A549 (cell line): ENCODE results near the gene MGRN1. TPM values are rescaled to one million over a fixed set of nuclear protein-coding genes. Genes with fewer than 3 reads are reported as not detected.
A peak's percentile ranks its signal among the peaks of the same experiment; 100 is the strongest.

Experiments
- ATAC-seq, 2 experiments: fragments of 200-7000 bp in 1 of 2; fragments of >200 bp in 1 of 2; cut with Nextera tagmentation in 1 of 2; cut with Tn5 transposase in 1 of 2; 3 replicates each; pipeline versions ENCODE4 v1.8.0 to v1.9.1; 2018 to 2020; ENCODE audit warnings: mild to moderate bottlenecking in 1 of 2, moderate library complexity in 1 of 2
- CTCF ChIA-PET: fragments of 300-600 bp; sonication (Branson Sonifier 250); formaldehyde crosslinking; extraction: SDS; loops from one replicate; lab custom pipeline; 2021; ENCODE audit warnings: antibody characterized with exemption, inconsistent platforms; lab: Yijun Ruan, JAX
- POLR2A ChIA-PET: fragments of 350-600 bp; formaldehyde crosslinking; extraction: SDS; loops from one replicate; lab custom pipeline; 2021; ENCODE audit warnings: antibody characterized with exemption, inconsistent platforms; lab: Yijun Ruan, JAX
- DNase-seq, 2 experiments: peaks; one replicate each; pipeline versions ENCODE4 v3.0.0 to v3.0.0-alpha.2; 2011 to 2016; ENCODE audit warnings: low read depth in 1 of 2, low spot score in 1 of 2
- FAIRE-seq: peaks from 2 replicates; lab custom pipeline; 2011; peaks lifted over from hg19 to GRCh38; lab: Jason Lieb, UNC
- H3K27ac ChIP-seq, 2 experiments: fragments of >200 bp; sonication (Bioruptor Twin); formaldehyde crosslinking; 3 replicates each; pipeline ENCODE4 v1.5.1; 2016 to 2017
- H3K4me1 ChIP-seq: fragments of >200 bp; sonication (Bioruptor Twin); formaldehyde crosslinking; 3 replicates; pipeline ENCODE4 v1.6.1; 2016
- H3K4me2 ChIP-seq: fragments of >200 bp; sonication (Bioruptor Twin); formaldehyde crosslinking; 3 replicates; pipeline ENCODE4 v1.6.1; 2016
- H3K4me3 ChIP-seq: fragments of >200 bp; sonication (Bioruptor Twin); formaldehyde crosslinking; 3 replicates; pipeline ENCODE4 v1.5.1; 2016
- H3K9me3 ChIP-seq: fragments of >200 bp; sonication (Bioruptor Twin); formaldehyde crosslinking; 3 replicates; pipeline ENCODE4 v1.6.1; 2016
- CBX2 ChIP-seq: fragments of 200-600 bp; sonication (generic); IDR thresholded peaks from 2 replicates; pipeline ENCODE4 v1.6.1; 2016; ENCODE audit warnings: low read depth, mild to moderate bottlenecking, borderline replicate concordance
- CEBPB ChIP-seq, 2 experiments: fragments of >200 bp in 1 of 2; sonication (Bioruptor Twin) in 1 of 2; formaldehyde crosslinking in 1 of 2; IDR thresholded peaks; 2 replicates each; pipeline ENCODE4 v1.6.1; 2012 to 2016
- CHD4 ChIP-seq: fragments of 200-600 bp; sonication (generic); IDR thresholded peaks from 2 replicates; pipeline ENCODE4 v1.6.1; 2016; ENCODE audit warnings: antibody characterized with exemption, mild to moderate bottlenecking, borderline replicate concordance
- E2F6 ChIP-seq: IDR thresholded peaks from 2 replicates; pipeline ENCODE4 v1.6.1; 2012; ENCODE audit warnings: low read depth, borderline replicate concordance
- EHMT2 ChIP-seq: fragments of 200-600 bp; sonication (generic); IDR thresholded peaks from 2 replicates; pipeline ENCODE4 v1.6.1; 2016; ENCODE audit warnings: antibody characterized with exemption, low read depth, mild to moderate bottlenecking, moderate library complexity
- EP300 ChIP-seq, 2 experiments: fragments of >200 bp; sonication (Bioruptor Twin); formaldehyde crosslinking; IDR thresholded peaks; 2 replicates in 1 of 2; 3 replicates in 1 of 2; pipeline ENCODE4 v1.6.1; 2016 to 2017
- FOXS1 ChIP-seq: fragments of 250-450 bp; sonication (Bioruptor Pico); IDR thresholded peaks from 2 replicates; pipeline ENCODE4 v1.5.0; 2020; ENCODE audit warnings: mild to moderate bottlenecking, moderate library complexity
- GATA3 ChIP-seq: IDR thresholded peaks from 2 replicates; pipeline ENCODE4 v1.6.1; 2012; ENCODE audit warnings: borderline replicate concordance
- HMGXB4 ChIP-seq: fragments of 250-450 bp; sonication (Bioruptor Pico); IDR thresholded peaks from 2 replicates; pipeline ENCODE4 v1.5.0; 2021; ENCODE audit warnings: mild to moderate bottlenecking, moderate library complexity, borderline replicate concordance
- HOXA7 ChIP-seq: fragments of 250-450 bp; sonication (Bioruptor Pico); IDR thresholded peaks from 2 replicates; pipeline ENCODE4 v1.5.0; 2020; ENCODE audit warnings: mild to moderate bottlenecking, moderate library complexity
- HOXB13 ChIP-seq: fragments of 250-450 bp; sonication (Bioruptor Pico); IDR thresholded peaks from 2 replicates; pipeline ENCODE4 v1.5.0; 2020; ENCODE audit warnings: low read depth, mild to moderate bottlenecking, moderate library complexity
- JUN ChIP-seq, 2 experiments: fragments of >200 bp; sonication (Bioruptor Twin); formaldehyde crosslinking; IDR thresholded peaks; 2 replicates in 1 of 2; 3 replicates in 1 of 2; pipeline ENCODE4 v1.6.1; 2016 to 2017
- KDM1A ChIP-seq: fragments of 200-600 bp; sonication (generic); IDR thresholded peaks from 2 replicates; pipeline ENCODE4 v1.6.1; 2016; ENCODE audit warnings: low read depth, mild to moderate bottlenecking
- KDM5A ChIP-seq: fragments of 200-600 bp; sonication (generic); IDR thresholded peaks from 2 replicates; pipeline ENCODE4 v1.6.1; 2016; ENCODE audit warnings: antibody characterized with exemption, mild to moderate bottlenecking
- MYC ChIP-seq: IDR thresholded peaks from 2 replicates; pipeline ENCODE4 v1.6.1; 2012; ENCODE audit warnings: mild to moderate bottlenecking, inconsistent platforms, low read length, improper control_type of control experiment, borderline replicate concordance
- NPAS2 ChIP-seq: fragments of 250-450 bp; sonication (Bioruptor Pico); IDR thresholded peaks from 2 replicates; pipeline ENCODE4 v1.8.0; 2022; ENCODE audit warnings: mild to moderate bottlenecking, moderate library complexity, borderline replicate concordance
- POLR2A ChIP-seq: IDR thresholded peaks from 2 replicates; pipeline ENCODE4 v1.6.1; 2012; ENCODE audit warnings: mild to moderate bottlenecking, low read length
- POLR2AphosphoS2 ChIP-seq: conservative IDR thresholded peaks from 2 replicates; pipeline ENCODE4 v1.6.1; 2012; ENCODE audit warnings: low read length, improper control_type of control experiment, inconsistent platforms
- RCOR1 ChIP-seq: fragments of 150-350 bp; IDR thresholded peaks from 2 replicates; pipeline ENCODE4 v1.6.1; 2014; ENCODE audit warnings: antibody characterized with exemption, low read length, low read depth
- RNF2 ChIP-seq: fragments of 200-600 bp; sonication (generic); IDR thresholded peaks from 2 replicates; pipeline ENCODE4 v1.6.1; 2016; ENCODE audit warnings: low read depth, mild to moderate bottlenecking, antibody characterized with exemption, moderate library complexity, borderline replicate concordance
- SMC3 ChIP-seq: fragments of >200 bp; sonication (Bioruptor Twin); formaldehyde crosslinking; IDR thresholded peaks from 3 replicates; pipeline ENCODE4 v1.6.1; 2018; ENCODE audit warnings: inconsistent platforms
- TFCP2L1 ChIP-seq: fragments of 250-450 bp; sonication (Bioruptor Pico); IDR thresholded peaks from 2 replicates; pipeline ENCODE4 v1.5.0; 2021; ENCODE audit warnings: mild to moderate bottlenecking
- TP53 ChIP-seq: fragments of 250-450 bp; sonication (Bioruptor Pico); IDR thresholded peaks from 2 replicates; pipeline ENCODE4 v1.5.0; 2021; ENCODE audit warnings: mild to moderate bottlenecking, moderate library complexity
- ZNF302 ChIP-seq: fragments of 250-450 bp; sonication (Bioruptor Pico); IDR thresholded peaks from 2 replicates; pipeline ENCODE4 v1.9.0; 2021; ENCODE audit warnings: inconsistent platforms, mild to moderate bottlenecking, moderate library complexity
- ZSCAN20 ChIP-seq: fragments of 250-450 bp; sonication (Bioruptor Pico); IDR thresholded peaks from 2 replicates; pipeline ENCODE4 v1.8.0; 2022; ENCODE audit warnings: mild to moderate bottlenecking, moderate library complexity
- WGBS: methylation state at CpG from one replicate; pipeline ENCODE4 v1.1.6; 2017; ENCODE audit errors: missing lambda C conversion rate; 5-methylcytosine and 5-hydroxymethylcytosine counted together
- polyA plus RNA-seq, 4 experiments: library from polyadenylated mRNA; depleted of rRNA in 3 of 4; stranded (reverse); fragments of >200 nt; fragmentation: RNase III in 1 of 4; extraction: RNeasy Plus Mini Kit Qiagen cat#74134 plus additional on column Dnase treatment in 1 of 4; gene quantifications; 2 replicates in 3 of 4; 3 replicates in 1 of 4; pipeline ENCODE4 v1.2.3, GENCODE V29; 2011 to 2017
- TF ChIP-seq, protein P1 (sequence below): IDR thresholded peaks from 2 replicates; pipeline ENCODE4 v1.6.1; 2012

Gene MGRN1
- polyA plus RNA-seq, 2 of the 4 experiments (the other 2 are of a cell fraction) = 4.3 to 29.9 TPM

GRCh38 chr16:4625560-4626159, 1.0 kb downstream of the MGRN1 start:
- ATAC-seq = peak in 1 of 2 experiments; percentile 7; a peak in 2 of 6 replicates
- Histone ChIP-seq H3K4me2 (peak overlapping the region; percentile 97), H3K4me3 (peak overlapping the region; percentile 94), H3K9me3 (no peaks in the 10 kb centered on the region), H3K27ac (peak overlapping the region; percentile 94 to 97), H3K4me1 (peaks cover 11% of the 10 kb centered on the region)
- no peak for FAIRE-seq
- no peak for TF ChIP-seq EP300 (IDR thresholded peaks at IDR 0.05)
- ChIA-PET CTCF (interaction anchor here (0.7 to 3.0 kb wide), 6 partner anchors 8 to 174 kb away, joined by 3 to 35 read pairs (median 7); no protein-coding TSS in a partner anchor), POLR2A (interaction anchor here (1.0 kb wide), 1 partner anchor 10 kb away, joined by 5 read pairs; no protein-coding TSS in a partner anchor)
- no peak for DNase-seq
- WGBS = 14% methylated on average over 11 of the region's 11 CpGs

- POLR2A ChIA-PET = no interaction called here
Measured at GRCh38 chr16:4626396-4626795, 1.8 kb downstream of the MGRN1 start.

DNA sequence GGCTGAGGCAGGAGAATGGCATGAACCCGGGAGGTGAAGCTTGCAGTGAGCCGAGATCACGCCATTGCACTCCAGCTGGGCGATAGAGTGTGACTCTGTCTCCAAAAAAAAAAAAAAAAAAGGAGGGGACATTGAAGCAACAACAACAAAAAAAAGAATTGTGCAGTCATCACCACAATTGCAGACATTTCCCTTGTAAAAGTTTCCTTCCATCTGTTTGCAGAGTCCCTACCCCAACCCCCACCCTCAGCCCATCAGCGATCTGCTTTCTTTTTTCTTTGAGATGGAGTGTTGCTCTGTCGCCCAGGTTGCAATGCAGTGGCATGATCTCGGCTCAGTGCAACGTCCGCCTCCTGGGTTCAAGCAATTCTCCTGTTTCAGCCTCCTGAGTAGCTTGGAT, 3.7 kb downstream of the MGRN1 start:
- FAIRE-seq (no peak), ATAC-seq (no peak), DNase-seq (no peak)
- TF ChIP-seq FOXS1 (CRISPR knock-in tag) (no peak), JUN (IDR thresholded peaks at IDR 0.05) (no peak), CBX2 (no peak), HOXB13 (no peak), KDM5A (no peak)
- 93% methylated on average over 9 of the region's 9 CpGs for WGBS
- ChIA-PET CTCF (interaction anchor here (0.6 to 2.3 kb wide), 3 partner anchors 11 to 49 kb away, joined by 3 to 13 read pairs (median 5); no protein-coding TSS in a partner anchor), POLR2A (no interaction called here)
- no peak overlapping the region for H3K27ac ChIP-seq
- peaks cover 10% of the 10 kb centered on the region; the same call in 2 of the 3 replicates for H3K9me3 ChIP-seq
- no peak overlapping the region for H3K4me2 ChIP-seq
- peaks cover 11% of the 10 kb centered on the region for H3K4me1 ChIP-seq
- H3K4me3 ChIP-seq = no peak overlapping the region

More at GRCh38 chr16:4626396-4626795, 1.8 kb downstream of the MGRN1 start:
- FAIRE-seq = no peak
- Histone ChIP-seq H3K4me3 (peak overlapping the region; percentile 94), H3K27ac (peak overlapping the region; percentile 94 to 97; a peak in 5 of 6 replicates), H3K9me3 (peaks cover 7% of the 10 kb centered on the region; the same call in 2 of the 3 replicates), H3K4me1 (peaks cover 11% of the 10 kb centered on the region), H3K4me2 (peak overlapping the region; percentile 97)
- CTCF ChIA-PET = interaction anchor here (0.8 to 2.3 kb wide), 4 partner anchors 9 to 330 kb away, joined by 3 to 13 read pairs (median 4); no protein-coding TSS in a partner anchor
- TF ChIP-seq KDM1A (0 out of 2 replicates have a peak, but pooled peaks have one; percentile 26), POLR2AphosphoS2 (no peak)
- no peak for ATAC-seq
- no peak for DNase-seq
- 69% methylated on average over 6 of the region's 6 CpGs for WGBS

GRCh38 chr16:4631444-4631843, 6.8 kb downstream of the MGRN1 start:
- peaks cover 3% of the 10 kb centered on the region; the same call in 2 of the 3 replicates for H3K4me1 ChIP-seq
- 96% methylated on average over 1 of the region's 1 CpG for WGBS
- ATAC-seq (no peak), FAIRE-seq (no peak), DNase-seq (no peak)
- ChIA-PET CTCF (interaction anchor here (5.1 kb wide), 1 partner anchor 7 kb away, joined by 35 read pairs; the partner anchor contains the start of gene MGRN1), POLR2A (no interaction called here)
- H3K4me2 ChIP-seq = no peak overlapping the region
- no peak overlapping the region for H3K4me3 ChIP-seq
- TF ChIP-seq TFCP2L1 (CRISPR knock-in tag) (no peak), EHMT2 (no peak), POLR2A (no peak), HMGXB4 (CRISPR knock-in tag) (no peak), CHD4 (no peak), HOXA7 (no peak), RNF2 (no peak), GATA3 (no peak), CEBPB (IDR thresholded peaks at IDR 0.05) (no peak), TP53 (CRISPR knock-in tag) (no peak), ZNF302 (no peak), E2F6 (no peak), ZSCAN20 (CRISPR knock-in tag) (no peak), RCOR1 (no peak), HOXB13 (no peak), NPAS2 (CRISPR knock-in tag) (no peak), MYC (no peak), SMC3 (no peak)
- TF ChIP-seq, protein P1, sequence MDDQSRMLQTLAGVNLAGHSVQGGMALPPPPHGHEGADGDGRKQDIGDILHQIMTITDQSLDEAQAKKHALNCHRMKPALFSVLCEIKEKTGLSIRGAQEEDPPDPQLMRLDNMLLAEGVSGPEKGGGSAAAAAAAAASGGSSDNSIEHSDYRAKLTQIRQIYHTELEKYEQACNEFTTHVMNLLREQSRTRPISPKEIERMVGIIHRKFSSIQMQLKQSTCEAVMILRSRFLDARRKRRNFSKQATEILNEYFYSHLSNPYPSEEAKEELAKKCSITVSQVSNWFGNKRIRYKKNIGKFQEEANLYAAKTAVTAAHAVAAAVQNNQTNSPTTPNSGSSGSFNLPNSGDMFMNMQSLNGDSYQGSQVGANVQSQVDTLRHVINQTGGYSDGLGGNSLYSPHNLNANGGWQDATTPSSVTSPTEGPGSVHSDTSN = no peak
- no peak overlapping the region for H3K27ac ChIP-seq
- peaks cover 10% of the 10 kb centered on the region; the same call in 2 of the 3 replicates for H3K9me3 ChIP-seq
